Amygdala (tissue), 56 donors: ENCODE results near the gene MYO1B.

Source experiments
- DNase-seq, 56 donors: peaks; one replicate each; lab custom pipeline; 2025; lab: John Stamatoyannopoulos, UW

The MYO1B gene

DNA sequence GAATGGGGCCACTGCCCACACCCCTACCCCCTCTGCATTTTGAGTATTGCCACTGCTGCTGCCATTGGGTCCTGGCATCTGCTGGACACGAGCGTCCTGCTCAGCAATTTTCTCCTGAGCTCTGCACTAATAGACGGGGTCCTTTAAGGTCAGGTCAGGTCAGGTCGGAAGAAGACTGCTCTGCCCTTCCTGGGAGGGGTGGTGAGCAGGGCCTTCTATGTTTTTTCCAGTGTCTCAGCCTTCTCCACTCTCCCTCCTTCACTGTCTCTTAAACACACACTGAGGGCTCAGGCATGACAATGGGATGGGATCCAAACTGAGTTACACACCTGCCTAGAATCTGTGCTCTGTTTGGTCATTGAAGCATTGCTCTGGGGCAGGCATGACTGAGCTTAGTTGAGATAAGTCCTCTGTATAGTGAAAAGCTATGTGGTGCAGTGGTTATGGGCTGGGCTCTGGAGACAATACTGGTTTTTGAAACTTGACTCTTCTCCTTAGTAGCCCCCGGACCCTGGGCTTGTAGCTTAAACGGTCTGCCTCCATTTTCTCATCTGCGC lies 10.6 kb downstream of the MYO1B start:
- DNase-seq: no peak

DNA sequence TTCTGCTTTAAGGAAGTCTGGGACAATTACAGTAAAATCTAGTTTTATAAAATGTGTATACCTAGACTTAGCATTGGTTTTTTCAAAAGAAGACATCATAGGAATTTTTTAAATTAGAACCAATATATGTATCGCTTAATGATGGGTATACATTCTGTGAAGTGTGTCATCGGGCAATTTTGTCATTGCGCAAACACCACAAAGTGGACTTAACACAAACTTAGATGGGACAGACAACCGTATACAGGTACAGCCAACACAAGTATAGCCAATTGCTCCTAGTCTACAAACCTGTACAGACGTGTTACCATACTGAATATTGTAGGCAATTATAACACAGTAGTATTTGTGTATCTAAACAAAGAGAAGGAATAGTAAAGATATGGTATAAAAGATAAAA lies 12.7 kb downstream of the MYO1B start:
- DNase-seq: no peak

DNA sequence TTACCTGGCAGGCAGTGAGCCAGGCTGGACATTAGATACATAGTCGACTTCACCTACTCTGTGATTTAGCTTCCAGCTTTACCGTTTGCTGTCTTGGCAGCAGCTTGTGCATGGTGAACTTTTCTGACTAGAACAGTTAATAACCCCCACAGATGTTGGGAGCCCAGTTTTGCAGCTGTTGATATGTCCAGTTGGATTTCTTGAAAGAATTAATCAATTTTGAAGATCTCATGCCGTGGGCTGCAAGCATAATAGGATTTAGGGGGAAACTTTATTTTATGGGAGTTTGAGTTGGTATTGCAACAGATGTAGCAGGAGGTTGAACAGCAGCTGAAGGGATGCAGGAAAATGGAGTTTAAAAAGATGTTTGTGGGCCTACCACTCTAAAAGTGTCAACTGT lies 13.8 kb downstream of the MYO1B start:
- DNase-seq: no peak

- no peak for DNase-seq
Measured at GRCh38 chr2:191262436-191262835, 17.2 kb downstream of the MYO1B start.

DNA sequence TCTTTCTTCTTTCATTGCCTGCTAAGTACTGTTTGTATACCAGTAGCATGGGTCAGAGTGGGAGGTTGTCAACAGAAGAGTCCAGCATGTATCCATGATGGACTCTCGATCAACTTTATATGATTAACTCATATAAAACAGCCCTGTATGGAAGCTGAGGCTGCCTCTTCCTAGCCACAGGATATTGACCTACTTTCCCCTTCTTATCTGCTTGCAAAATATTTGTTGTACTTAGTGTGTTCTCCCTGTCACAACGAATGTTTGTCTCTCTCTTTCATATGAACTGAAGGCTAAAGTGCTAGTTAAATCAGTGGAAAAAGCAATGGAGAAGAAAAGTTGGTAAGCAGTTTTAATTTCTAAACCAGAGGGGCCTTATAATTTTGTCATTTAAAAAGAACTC lies 17.8 kb downstream of the MYO1B start:
- no peak for DNase-seq

GRCh38 chr2:191264647-191265081 lies 19.5 kb downstream of the MYO1B start:
- DNase-seq: no peak

DNA sequence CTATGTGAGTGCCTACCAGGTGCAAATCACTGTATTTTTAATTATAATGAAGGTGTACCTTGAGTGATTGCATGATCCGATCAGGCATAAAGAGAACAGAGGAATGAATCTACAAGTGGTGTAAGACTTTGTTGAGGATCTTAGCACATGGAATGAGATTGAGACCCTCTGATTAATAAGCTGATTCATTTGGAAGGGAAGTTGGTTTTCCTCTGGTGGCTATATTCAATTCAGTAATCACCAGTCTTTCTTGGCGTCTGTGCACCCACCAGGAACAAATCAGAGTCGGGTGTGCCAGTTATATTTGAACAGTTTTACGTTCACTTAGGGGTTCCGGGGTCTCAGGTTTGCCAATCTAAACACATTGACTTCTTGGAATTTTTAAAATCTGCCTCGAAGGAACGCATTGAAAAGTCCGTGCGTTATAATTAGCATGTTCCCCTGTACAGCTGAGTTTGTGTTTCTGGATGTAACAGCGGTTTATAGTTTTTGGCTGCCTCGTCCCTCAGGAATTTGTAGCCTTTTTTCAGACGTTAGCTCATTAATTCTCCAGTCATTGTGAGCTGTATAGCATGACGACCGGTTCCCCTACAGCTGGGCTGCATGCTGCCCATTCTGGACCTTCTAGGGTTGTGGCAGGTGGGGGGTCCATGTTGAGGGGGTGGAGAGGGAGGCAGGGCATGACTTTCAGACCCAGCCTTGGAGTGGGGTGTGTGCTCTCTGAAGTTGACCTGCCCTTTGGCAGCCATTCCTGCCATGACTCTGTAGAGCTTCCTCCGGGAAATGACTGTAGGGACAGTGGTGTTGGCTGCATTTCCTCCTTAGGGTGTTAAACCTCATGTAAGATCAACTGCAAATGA lies 20.3 kb downstream of the MYO1B start:
- no peak for DNase-seq

DNA sequence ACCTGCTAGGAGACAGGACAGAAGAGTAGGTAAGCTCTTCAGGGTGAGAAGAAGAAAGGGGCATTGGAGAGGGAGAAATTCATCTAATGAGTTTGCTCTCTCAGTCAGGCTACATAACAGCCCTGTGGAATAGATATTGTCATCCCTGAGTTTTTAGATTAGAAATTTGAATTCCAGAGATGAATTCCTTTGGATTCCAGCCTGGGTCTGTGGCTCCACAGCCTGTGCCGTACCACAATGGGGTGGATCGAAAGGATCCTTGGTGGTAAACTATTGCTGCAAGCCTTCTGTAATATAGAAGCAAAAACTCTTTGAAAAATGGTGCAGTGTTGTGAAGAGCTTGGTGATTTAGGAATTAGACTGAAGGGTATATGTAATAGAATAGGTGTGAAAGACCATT lies 21.0 kb downstream of the MYO1B start:
- DNase-seq: no peak

DNA sequence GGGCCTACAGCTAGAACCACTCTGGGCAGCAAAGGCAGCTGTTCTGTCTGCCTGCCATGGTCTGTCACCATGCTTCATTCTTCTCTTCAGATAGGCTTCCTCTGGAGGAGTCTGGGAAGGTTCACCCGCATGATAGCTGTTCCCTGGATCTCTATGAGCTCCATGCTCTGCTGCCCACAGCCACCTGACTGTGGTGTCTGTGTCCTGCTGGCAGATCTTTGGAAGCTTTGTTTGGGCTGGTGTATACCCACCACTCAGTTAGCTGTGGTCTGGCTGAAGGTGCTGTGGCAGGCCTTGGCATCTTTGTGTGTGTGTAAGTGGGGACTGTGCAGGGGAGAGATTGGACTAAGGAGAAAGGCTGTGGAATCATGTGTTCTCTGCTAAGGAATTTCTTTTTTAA lies 23.4 kb downstream of the MYO1B start:
- no peak for DNase-seq

DNA sequence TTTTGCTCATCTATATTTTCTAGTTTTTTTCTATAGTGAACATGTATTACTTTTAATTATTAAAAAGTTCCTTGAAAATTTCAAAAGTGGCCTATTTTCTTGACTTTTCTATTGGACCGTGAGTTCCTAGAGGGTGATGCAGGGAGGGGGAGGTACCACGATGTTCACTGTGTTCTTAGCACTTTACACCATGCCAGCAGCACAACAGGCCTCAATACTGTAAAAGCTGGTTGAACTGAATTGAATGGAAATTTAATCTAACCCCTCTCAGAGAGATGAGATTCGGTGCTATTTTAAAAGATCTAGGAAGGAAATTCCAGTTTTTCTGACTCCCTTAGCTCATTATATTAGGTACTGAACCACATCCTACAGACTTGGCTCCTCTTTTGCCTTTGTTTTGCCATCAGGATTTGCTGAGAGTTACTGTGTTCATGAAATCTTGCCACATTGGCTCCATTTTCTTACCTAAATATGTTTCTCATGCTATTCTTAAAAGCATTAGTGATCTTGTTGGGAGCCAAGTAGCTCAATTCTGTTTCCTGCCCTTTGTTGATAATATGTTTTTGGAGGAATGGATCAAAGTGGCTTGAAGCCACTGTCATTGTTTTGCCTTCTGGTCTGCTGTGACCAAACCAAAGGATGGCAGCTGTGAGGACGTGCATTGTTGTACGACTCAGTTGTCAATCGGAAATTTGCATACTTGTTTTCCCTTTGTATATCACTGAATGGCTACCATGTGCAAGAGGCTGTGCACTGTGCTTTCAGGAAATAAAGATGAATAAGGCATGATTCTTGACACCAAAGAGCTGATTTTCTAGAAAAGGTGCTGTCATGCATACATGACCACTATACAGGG lies 25.3 kb downstream of the MYO1B start:
- no peak for DNase-seq

DNA sequence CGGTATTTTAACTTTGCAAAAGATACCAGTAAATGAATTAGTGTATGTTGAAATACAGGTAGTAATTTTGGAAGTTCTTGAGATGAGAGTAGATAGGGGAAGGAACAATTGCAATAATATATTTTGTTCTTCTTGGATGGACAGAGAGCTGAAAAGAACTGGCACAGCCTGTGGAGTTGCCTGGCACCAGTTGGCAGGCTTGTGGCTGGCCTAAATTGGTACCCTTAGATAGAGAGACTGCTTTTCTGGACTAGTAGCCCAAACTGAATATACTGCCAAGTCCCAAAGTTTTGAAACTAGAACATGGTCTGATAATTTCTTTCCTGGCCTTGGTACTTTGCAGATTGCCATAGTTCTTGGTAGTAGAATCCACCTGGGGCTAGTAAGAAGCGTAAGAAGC lies 26.9 kb downstream of the MYO1B start:
- no peak for DNase-seq

- no peak for DNase-seq
Measured at GRCh38 chr2:191274413-191274815, 29.2 kb downstream of the MYO1B start.

DNA sequence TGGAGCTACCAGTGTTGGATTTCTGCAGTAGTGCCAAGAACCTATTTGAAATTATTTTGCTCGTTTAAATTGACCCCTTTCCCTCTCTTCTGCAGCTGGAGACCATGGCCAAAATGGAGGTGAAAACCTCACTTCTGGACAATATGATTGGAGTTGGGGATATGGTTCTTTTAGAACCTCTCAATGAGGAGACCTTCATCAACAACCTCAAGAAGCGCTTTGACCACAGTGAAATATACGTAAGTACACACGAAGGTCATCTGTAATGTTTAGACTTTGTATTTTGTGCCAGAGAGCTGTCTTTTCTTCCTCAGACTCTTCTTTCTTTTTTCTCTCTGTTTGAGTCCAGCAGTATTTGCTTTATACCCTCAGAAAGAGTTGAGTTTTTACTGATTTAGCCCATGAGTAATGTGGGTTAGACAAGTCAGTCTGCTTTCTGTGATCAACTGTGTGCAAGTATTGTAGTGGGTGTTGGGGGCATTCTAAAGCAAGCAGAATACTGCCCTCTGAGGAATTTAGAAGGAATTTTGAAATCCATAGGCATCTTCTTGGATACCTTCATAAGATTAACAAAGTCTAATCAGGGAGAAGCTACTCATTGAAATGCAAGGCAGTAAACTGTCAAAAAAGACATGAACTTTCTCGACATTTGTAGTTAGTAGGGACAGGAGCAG lies 31.7 kb downstream of the MYO1B start:
- no peak for DNase-seq

DNA sequence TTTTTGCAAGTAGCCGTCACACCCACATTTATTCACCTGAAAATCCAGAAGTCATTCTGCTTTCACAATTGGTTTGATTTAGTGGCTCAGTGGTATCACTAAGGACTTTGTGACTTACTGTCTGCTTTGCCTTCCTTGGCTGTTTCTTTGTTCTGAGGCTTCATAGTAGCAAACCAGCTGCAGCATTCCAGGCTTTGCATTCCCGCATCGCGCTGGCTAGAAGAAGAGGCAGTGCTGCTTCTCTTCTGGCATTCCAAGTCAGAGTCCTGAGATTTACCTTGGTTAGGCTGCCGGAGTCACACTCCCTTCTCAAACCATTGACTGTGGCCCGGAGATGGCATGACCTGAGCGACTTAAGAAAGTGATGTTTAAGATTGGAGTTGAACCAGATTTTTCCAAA lies 35.1 kb downstream of the MYO1B start:
- no peak for DNase-seq

GRCh38 chr2:191280834-191281756 lies 35.9 kb downstream of the MYO1B start:
- no peak for DNase-seq

GRCh38 chr2:191285252-191285651 lies 40.0 kb downstream of the MYO1B start:
- DNase-seq: no peak

DNA sequence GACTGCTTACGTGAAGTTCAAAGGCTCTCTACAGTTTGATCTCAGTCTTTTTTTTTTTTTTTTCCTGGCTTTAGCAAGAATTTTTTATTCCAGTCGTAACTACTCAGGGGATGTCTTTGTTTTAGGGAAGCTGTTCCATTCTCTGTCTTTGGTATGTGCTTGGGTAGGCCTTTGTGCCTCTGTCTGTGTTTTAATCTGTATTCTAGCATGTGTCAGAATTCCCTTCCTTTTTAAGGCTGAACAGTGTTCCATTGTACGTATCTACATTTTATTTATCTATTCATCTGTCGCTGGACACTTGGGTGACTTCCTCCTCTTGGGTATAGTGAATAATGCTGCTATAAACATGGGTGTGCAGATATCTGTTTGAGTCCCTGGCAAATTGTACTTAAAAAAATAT lies 42.6 kb downstream of the MYO1B start:
- no peak for DNase-seq

DNA sequence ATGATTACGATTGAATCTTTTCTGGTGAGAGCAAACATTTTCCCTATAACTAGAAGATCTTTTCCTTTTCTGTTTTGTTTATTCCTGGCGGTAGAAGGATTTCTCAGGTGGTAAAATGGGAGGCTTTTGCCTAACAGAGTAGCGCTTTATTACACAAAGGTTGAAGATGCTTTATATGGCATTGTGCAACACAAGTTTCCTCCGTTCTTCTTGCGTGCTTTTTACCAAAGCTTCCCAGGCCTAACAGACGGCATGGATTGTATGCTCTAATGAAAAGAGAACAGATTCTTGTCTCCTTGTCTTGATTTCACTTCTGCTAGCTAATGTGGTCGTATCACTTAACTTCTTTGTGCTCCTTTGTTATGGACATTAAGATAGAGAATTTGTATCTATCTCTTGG lies 43.8 kb downstream of the MYO1B start:
- DNase-seq: no peak

- no peak for DNase-seq
Measured at GRCh38 chr2:191291471-191291870, 46.3 kb downstream of the MYO1B start.

DNA sequence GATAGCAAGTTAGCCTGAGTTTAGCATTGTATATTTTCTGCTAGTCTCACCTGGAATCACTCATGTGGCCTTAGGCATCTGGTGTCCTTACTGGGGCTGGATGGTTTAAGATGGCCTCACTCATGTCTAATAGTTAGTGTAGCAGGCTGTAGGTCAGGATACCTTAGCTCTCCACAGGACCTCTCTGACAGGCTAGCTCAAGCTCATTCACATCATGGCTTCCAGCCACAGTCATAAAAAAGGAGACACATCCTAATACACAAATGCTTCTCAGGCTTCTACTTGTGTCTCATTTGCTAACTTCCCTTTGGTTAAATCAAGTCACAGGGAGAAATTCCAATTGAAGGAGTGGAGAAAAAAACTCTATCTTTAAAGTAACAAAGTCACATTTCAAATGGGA lies 47.7 kb downstream of the MYO1B start:
- no peak for DNase-seq
